SHP77 treated with DMSO at 0.1 percent for 48 hours (cell line): ENCODE measurements around the gene ERBB4.
"Not testable (repeated sequence)": the region's sequence is repeated elsewhere in the genome, so short reads cannot be mapped to it uniquely, and the experiment has no call there.

Source experiments
- DNase-seq: peaks from one replicate; lab custom pipeline; 2025; lab: John Stamatoyannopoulos, UW

ERBB4 gene

GRCh38 chr2:212299333-212299732 lies 239.3 kb downstream of the ERBB4 start:
- DNase-seq, result no peak

- DNase-seq, result no peak
Measured at GRCh38 chr2:212295571-212295970, 243.0 kb downstream of the ERBB4 start.

DNA sequence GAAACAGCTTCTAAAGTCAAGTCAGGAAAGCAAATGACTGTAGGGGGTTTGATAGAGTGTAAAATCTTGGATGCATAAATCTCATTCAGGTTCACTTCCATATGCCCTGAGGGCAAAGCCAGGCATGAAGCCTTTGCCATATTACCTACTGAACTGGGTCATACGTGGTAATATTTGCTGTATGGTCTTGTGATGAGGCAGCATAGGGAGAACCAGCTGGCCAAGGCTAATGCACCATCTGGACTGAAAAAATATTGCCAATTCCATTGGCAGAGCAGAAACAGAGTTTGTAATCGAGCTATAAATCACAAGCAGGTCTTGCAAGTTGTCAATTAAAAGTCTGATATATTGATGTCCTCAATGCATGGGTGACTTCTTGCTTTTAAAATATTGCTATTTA lies 243.8 kb downstream of the ERBB4 start:
- peak; percentile 25 for DNase-seq

GRCh38 chr2:212289301-212289700 lies 249.3 kb downstream of the ERBB4 start:
- no peak for DNase-seq

DNA sequence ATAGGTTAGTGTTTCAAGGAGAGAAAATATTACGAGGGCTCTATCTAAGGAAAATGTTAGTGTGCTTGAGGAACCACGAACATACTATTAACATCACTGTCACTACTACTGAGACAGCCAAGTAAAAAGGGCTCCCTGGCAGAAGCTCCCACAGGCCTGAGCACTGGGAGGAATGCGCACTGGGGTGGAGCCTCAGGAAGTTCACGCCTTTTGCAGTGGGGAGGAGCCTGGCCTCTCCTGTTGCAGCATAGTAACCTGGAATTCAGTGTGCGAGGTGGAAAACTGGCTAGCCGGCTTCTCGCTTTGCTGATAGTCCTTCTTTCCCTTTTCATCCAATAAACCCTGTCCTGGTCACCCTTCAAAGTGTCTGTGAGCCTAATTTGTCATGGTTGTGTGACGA lies 250.3 kb downstream of the ERBB4 start:
- DNase-seq, result no peak

GRCh38 chr2:212284166-212284565 lies 254.4 kb downstream of the ERBB4 start:
- DNase-seq, result no peak

DNA sequence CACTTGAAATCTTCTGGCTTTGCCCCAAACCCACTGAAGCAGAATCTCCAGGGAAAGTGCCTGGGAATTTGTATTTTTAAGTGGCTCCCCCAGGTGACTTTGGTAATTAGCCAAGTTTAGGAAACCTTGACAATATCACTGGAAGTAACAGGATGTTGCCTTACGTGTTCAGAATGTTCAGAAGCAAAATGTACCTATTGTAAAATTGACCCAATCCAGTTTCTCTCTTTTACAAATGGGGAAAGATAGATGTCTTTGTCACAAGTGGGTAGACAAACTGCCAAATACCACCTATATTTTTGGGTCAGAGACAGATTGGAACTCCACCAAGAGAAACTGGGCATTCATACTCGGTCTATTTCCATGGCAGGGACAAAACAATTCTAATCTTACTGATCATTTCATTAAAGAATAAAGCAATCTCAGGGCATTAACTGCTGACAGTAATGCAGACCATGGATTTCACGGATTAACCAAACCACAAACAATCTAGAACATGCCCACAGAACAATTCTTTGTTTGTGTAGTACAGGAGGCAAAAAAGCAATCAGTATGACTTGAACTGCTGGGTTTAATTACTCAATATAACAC lies 255.8 kb downstream of the ERBB4 start:
- DNase-seq, result no peak

DNA sequence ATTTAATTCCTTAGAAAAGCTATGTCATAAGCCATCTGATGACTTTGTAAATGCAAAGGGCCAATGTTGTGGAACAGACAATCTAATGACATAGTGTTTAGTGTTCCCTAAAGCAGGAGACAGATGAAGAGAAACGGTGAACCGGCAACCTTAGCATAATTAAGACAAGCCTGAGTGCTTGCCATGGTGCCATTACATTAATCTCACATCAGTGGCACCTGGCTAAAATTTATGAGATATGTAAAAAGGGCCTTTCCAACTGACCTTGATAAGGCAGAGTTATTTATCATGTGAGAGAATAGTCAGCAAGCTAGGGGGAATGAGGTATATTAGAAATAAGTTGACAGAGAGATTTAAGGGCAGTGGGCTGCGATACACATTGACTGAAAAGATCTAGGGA lies 261.8 kb downstream of the ERBB4 start:
- no peak for DNase-seq

GRCh38 chr2:212274215-212274614 lies 264.4 kb downstream of the ERBB4 start:
- DNase-seq, result no peak

DNA sequence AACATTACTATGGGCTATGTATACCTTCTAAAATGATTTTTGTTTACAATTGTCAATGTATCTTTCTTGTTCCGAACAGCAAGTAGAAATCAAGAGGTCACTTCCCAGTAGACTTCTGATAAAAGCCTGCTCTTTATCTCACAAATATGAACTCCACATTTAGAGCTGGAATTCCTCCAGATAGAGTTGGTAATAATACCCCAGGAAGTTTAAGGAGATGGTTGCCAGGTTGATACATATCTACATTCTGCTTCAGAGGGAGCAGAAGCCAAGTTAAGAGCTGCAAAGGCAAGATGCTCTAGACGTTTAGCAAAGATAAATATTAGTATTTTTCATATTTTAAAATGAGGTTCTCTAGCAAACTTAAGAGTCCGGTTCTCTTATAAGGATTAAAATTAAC lies 267.0 kb downstream of the ERBB4 start:
- no peak for DNase-seq

GRCh38 chr2:212269005-212269404 lies 269.6 kb downstream of the ERBB4 start:
- DNase-seq, result no peak

DNA sequence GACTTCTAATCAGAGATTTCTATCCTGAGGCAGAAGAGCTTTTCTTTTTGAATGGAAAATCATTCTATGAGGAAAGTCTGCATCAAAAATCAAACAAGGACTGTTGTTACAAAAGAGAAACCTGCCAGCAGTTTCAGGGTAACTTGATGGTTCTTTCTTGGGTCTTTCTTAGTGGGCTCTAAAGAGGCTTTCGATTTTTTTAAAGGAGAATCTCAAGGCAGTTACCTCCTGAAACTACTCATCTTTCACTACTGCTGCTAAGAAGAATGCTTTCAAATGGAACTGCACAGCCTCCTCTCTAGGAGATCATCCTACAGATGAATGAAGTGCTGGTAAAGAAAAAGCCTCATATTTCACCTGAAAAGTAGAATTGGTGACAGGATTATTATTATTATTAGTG lies 272.3 kb downstream of the ERBB4 start:
- DNase-seq, result no peak

- no peak for DNase-seq
Measured at GRCh38 chr2:212265777-212266176, 272.8 kb downstream of the ERBB4 start.

- DNase-seq, result no peak
Measured at GRCh38 chr2:212264187-212264586, 274.4 kb downstream of the ERBB4 start.

- DNase-seq, result no peak
Measured at GRCh38 chr2:212259226-212259625, 279.4 kb downstream of the ERBB4 start.

DNA sequence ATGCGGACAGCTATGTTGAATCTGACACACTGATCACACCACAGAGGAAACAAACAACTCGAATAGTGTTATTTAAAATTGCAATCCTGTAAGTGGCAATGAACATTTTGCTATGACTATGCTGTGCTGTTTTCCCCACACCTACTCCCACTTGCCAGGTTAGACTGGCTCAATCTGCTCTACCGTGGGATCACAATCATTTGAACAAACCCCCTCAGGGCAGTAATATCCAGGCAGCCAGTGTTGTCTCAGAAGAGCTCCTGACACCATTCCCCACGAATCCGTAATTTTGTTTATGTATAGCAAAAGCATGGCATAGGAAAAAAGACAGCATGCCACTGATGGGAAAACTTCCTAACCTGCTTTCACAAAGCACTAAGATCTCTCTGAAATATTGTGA lies 284.3 kb downstream of the ERBB4 start:
- no peak for DNase-seq

DNA sequence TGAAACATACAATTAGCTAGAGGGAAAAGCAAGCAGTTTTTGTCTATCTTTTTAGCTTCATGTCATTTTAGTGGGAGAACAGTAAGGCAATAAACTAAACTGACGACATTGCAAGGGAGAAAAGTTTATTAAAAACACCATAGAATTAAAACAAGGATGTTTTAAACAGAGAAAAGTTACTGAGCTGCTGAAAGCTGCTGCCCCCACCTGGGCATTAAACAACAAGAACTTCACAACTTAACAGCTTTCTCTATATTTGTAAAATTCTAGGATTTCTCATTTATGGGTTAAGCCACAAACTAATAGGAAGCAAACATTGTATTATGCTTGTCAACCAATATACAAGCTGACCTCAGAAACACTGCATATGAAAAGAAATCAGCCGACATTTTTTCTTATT lies 289.2 kb downstream of the ERBB4 start:
- no peak for DNase-seq

DNA sequence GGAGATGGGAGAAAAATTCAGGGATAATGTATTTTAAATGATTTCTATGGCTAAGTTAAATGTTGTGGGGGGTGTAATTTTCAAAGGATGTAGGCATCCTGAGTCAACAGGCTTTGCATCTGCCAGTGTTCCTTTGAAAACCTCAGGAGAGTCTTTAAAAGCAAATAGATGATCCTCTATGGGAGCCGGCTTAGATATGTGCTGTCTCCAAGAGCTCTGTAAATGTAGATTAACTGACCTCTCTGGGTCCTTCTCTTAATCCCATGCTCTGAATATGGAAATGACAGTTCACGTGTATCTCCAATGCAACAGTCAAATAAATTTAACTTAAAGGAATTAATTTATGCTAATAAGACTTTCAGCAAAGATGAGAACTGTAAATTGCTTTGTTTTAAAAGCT lies 292.7 kb downstream of the ERBB4 start:
- DNase-seq, result no peak

- DNase-seq, result no peak
Measured at GRCh38 chr2:212242724-212243123, 295.9 kb downstream of the ERBB4 start.

DNA sequence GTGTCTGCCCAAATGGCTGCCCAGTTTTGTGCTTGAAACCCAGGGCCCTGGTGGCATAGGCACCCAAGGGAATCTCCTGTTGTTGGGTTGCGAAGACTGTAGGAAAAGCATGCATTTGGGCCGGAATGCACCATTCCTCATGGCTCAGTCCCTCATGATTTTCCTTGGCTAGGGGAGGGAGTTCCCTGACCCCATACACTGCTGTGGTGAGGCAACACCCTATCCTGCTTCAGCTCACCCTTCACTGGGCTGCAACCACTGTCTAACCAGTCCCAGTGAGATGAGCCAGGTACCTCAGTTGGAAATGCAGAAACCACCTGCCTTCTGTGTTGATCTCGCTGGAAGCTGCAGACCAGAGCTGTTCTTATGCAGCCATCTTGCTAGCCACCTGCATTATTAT lies 300.4 kb downstream of the ERBB4 start:
- not testable (repeated sequence) for DNase-seq

GRCh38 chr2:212237350-212238095 lies 301.1 kb downstream of the ERBB4 start:
- no peak for DNase-seq

- no peak for DNase-seq
Measured at GRCh38 chr2:212228743-212229171, 309.8 kb downstream of the ERBB4 start.

- peak; percentile 84 for DNase-seq
Measured at GRCh38 chr2:212227755-212228154, 310.8 kb downstream of the ERBB4 start.

DNA sequence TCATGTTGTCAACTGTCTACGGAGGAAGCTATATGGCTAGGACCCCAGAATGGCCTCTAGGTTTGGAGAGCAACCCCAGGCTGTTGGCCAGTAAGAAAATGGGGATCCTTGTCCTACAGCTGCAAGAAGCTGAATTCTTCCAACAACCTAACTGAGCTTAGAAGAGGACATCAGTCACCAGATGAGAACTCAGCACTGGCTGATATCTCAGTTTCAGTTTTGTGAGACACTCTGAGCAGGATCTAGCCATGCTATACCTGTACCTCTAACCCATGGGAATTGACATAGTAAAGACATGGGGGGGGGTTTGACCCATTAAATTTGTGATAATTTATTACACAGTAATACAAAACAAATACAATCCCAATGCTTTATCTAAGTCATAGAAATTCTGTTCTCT lies 312.5 kb downstream of the ERBB4 start:
- DNase-seq, result no peak
